ENCODE data around the gene CTNNA3.

DNA sequence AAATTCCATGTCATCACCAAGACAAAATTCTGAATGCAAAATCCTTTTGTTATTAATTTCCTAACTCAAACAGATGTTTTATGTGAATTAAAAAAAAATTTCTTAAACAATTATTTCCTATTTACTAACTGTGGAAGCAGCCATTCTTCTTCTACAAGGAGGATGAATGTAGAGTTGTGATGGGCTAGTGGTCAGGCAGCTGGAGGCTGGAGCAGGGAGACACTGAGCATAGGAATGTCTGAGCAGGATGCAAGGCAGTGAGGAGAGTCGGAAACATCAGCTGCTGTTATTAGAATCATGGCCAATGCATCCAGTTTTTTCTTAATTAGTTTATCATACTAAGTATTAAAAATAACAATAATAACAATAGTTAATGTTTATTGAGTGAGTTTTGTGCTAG, 872.7 kb downstream of the CTNNA3 start:
- TF ChIP-seq, protein P1, sequence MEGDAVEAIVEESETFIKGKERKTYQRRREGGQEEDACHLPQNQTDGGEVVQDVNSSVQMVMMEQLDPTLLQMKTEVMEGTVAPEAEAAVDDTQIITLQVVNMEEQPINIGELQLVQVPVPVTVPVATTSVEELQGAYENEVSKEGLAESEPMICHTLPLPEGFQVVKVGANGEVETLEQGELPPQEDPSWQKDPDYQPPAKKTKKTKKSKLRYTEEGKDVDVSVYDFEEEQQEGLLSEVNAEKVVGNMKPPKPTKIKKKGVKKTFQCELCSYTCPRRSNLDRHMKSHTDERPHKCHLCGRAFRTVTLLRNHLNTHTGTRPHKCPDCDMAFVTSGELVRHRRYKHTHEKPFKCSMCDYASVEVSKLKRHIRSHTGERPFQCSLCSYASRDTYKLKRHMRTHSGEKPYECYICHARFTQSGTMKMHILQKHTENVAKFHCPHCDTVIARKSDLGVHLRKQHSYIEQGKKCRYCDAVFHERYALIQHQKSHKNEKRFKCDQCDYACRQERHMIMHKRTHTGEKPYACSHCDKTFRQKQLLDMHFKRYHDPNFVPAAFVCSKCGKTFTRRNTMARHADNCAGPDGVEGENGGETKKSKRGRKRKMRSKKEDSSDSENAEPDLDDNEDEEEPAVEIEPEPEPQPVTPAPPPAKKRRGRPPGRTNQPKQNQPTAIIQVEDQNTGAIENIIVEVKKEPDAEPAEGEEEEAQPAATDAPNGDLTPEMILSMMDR (IDR thresholded peaks at IDR 0.05), result no peak
- TF ChIP-seq POLR2A (IDR thresholded peaks at IDR 0.05), result no peak
